ENCODE measurements around the gene NPM3.

NPM3 gene

DNA sequence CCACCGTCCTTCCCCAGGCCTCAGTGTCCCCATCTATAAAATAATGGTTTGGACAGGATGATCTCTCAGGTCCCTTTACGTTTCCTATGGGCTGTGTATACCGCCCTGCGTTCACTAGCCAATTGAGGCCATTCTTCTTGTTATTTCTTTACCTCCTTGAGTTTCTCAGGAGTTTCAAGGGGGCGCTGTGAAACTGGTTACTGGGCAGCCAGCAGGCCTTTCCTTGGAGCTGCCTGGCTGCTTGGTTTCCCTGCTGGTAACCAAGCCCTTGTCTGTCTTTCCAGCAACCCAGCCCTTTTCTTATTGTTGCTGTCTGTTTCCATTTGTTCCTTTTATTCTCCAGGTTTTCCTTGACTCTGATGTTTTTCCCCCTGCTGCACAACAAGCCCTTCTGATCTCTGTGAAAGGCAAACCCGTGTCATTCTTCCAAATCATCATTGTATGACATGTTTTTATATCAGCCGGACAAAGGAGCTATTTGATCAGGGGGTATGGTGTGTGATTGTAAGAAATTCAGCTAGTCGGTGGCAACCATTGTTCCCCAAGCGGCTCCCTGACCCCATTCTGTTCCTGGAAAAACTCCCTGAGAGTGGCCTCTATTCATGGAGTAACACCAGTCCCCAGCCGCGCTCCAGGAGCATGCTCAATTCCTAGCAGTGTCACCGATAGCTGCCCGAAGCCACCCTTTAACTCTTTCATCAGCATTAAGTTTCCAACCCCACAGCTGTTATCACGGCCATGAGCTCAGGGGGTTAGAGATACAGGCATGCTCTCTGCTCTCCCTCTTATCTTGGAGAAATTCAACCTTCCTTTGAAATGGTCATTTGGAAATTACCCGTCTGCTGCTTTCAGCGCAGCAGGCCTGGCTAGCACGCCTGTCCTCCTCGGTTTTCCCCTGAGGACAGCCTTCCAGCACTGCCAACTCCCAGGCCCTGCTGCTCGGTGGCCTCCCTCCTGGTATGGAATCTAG is 33.9 kb downstream of the NPM3 start:
- no peak for DNase-seq

DNA sequence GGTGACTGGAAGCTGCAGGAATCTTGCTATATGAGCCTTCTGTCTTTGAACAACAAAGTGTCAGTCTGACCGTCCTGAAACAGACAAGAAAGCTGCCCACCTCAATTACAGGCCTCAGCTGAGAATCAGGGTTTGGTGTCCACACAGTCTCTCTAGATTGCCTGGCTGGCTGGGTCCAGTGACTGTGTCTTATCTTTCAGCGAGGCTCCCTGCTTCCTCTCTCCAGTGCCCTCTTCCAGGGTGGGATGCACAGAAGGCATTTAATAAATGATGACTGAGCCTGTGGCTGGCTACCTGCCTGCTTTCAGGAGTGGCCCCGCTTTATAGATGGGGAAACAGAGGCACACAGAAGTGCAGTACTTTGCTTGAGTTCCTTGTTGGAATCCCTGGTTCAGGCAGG is 34.8 kb downstream of the NPM3 start:
- no peak for DNase-seq

GRCh38 chr10:101745074-101745696 is 38.1 kb downstream of the NPM3 start:
- no peak for DNase-seq

- no peak for DNase-seq
Observed at GRCh38 chr10:101744267-101744666, 39.0 kb downstream of the NPM3 start.

GRCh38 chr10:101741938-101742337 is 41.3 kb downstream of the NPM3 start:
- DNase-seq, result no peak

GRCh38 chr10:101736666-101737065 is 46.6 kb downstream of the NPM3 start:
- DNase-seq, result no peak

DNA sequence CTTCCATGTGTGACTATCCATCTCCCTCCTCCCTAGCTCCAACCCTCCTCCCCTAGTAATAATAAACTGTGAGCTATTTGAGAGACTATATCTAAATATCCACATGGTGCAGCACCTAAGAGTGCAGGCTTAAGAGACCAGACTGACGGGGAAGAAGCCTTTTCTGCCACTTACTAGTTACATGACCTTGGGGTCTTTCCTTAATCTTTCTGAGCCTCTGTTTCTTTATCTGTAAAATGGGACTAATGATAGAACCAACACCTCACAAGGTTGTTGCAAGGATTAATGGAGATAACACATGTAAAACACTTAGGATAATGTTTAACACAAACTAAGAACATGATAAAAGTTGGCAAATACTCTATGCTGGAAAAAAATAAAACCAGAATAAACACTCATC is 51.1 kb downstream of the NPM3 start:
- DNase-seq, result no peak
